TTC549 (cell line): ENCODE measurements around the gene MBP.

Experiments
- FAIRE-seq: peaks from 2 replicates; lab custom pipeline; 2012; peaks lifted over from hg19 to GRCh38; lab: Jason Lieb, UNC

MBP gene

DNA sequence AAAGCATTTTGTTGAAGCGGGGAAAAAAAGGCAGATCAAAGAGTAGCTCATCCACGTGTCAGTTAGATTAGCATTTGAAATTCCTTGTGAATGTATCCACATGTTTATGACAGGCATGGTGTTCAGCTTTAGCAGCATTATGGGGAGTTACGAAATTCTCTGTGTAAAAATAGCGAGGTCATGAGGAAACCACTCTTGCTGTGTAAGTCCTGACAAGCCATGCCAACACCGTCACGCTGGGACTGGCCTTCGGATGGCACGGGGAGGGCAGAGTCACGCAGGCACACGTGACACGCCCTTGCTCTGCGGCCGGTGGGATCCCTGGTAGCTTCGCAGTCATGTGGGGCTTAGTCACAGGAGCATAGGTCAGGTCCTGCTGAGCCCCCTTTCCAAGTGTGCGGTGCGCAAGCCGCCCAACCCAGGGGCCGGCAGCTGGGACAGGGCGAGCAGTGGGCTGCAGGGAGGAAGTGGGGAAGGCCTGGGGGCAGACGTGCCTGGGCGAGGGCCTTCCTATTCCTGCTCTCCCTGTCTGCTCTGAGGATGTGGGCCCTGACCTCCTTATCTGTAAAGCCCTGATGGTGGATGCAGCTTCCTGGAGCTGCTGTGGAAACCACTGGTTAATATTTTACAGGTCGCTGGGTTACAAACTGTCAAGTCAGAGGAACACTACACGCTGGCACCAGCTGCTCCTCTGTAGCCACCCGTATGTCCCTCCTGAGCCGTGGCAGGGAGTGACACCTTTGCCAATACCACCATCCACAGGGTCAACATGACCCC lies 18.0 kb downstream of the MBP start:
- no peak for FAIRE-seq

DNA sequence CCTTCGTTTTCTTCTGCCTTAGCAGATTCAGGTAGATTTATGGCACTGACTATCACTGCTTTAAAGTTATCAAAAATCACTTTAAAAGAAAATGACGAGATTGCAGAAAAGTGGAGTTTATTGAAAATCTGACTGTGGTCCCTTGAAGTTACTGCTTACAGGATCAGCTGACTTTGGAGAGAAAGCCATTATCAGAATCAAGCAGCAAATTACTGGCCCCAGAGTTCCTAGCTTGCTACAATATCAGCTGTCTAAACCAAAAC lies 18.5 kb downstream of the MBP start:
- no peak for FAIRE-seq

DNA sequence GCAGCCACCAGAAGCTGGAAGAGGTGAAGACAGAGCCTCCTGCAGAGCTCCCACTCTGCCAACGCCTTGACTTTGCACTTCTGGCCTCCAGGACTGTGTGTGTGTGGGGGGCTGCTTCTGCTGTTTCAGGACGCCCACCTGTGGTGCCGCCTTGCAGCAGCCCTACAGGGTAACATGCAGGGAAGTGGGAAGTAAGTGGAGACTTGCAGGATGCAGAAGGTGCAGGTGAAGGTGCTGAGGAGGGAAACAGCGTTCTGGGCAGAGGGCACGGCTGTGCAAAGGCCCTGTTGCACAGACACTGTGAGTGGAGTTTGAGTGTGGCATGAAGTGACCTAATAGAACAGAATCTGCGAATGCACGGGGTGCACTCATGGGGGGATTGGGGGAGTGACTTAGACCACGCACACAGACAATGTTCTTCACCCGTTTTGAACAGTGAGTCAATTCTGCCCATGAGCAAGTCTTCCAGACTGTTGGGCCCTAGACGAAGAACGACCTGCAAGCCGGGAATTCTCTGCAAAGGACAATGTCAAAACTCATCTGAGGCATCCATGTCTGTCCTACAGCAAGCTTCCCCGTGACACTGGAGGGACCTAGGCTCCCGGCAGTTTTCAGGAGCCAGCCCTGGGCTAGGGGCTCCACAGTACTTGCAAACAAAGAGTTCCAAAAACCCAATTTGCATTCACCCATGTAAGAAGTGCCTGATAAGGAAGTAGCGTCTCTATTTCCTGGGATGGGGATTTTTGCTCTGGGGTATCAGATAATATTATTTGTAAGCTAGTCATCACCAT lies 19.0 kb downstream of the MBP start:
- FAIRE-seq: no peak

DNA sequence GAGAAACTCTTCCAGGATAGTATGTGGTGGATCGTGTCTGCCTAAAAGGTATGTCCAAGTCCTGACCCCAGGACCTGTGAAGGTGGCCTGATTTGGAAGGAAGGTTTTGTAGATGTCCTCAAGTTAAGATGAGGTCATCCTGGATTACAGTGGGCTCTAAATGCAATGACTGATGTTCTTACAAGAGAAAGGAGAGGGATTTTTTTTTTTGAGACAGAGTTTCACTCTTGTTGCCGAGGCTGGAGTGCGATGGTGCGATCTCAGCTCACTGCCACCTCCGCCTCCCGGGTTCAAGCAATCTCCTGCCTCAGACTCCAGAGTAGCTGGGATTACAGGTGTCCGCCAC lies 19.9 kb downstream of the MBP start:
- FAIRE-seq: no peak

DNA sequence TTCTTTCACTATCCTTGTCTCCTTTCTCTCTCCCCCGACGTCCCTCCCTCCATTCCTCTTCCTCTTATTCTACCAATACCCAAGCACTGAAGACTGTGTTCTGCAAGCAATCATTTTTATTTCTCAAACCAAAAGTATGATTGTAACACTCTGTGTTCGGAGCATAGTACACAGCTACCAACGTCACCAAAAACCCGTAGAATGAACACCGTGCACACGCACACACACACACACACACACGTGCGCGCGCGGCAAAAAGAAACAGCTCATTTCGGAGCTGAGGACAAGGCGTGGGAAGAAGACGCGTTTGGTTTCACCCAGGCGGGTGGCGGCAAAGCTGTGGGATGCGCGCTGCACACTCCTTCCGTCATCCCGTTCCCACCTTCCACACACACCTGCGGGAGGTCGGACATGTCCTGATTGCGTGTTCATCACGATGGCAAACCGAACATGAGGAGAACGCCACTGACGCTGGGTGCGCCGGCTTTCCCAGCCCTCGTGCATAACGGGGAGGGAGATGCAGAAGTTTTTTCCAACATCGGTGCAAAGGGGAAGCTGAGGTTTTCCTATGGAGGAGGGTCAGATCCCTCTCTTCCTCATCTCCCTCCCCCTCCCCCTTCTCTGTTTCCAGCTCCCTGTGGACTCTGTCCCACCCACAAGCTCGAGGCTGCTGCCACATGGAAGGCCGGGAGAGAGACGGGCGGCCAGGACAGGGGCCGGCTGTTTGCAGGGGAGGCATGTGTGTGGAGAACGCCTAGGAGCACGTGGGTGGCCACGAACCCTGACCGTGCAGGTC lies 20.4 kb downstream of the MBP start:
- FAIRE-seq: no peak

DNA sequence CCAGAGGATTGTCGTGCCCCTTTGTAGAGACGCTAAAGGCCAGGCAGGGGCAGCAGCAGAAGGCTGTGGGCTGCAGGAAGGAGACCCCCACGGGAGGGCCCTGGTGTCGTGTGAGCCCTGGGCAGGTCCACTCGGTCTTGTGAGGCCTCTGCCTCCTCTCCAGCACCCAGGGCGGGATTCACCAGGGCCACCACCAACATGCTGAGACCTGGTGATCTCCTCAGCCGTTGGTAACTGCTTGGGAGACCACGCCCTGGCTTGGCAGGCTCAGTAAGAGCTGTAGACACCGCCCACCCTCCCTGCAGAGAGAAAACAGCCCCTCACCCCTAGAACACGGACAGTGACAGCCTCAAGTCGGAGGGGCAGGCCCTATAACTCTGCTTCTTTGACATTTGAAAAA lies 21.1 kb downstream of the MBP start:
- FAIRE-seq: no peak

DNA sequence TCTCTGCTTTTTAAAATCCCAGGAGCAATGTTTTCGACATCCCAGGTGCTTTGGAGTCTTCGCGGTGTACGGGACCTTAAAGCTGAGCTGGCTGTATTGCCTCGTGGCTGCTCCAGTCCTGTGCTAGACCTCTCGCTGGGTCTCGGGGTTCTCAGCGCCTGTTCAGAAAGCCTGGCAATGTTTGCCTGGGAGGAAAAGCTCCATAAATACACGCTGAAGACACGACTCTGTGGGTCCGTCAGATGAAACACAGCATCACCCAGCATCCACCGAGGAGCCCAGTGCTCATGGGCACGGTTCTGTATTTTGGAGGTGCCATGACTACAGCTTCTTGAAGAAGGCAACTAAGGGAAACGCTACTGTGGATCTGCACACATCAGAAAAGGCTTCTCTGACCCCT lies 21.6 kb downstream of the MBP start:
- no peak for FAIRE-seq

DNA sequence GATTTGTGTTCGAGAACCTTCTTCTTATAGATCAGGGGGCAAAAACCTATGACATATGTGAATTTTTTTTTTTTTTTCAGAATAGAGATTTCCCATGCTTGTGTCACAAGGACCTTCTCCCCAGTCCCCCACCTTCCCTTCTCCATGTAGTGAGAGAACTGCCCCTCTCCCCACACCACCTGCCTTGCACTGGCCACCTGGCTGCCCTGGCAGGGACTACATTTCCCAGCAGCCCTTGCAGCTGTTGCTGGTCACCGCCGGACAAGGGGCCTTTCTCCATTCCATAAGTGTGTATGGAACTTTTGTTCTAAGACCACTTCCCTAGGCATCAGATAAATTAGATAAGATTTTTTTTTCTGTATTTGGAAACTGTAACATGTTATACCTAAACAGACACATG lies 22.2 kb downstream of the MBP start:
- FAIRE-seq: no peak

DNA sequence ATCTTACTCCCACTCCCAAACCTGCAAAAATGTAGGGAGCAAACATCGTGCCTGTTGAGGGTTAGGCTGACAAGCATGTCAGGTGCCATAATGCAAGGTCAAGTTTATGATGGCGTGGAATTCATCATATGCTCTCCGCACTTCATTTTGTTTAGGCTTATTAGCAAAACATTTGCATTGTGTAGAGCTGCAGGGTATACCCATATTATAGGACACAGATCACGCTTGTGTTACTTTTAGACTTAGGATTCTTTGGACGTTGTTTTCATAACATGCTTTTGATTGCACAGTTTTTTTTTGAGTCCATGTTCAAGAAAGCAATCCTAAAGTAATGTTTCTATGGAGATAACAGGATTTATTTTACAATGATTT lies 22.9 kb downstream of the MBP start:
- no peak for FAIRE-seq

DNA sequence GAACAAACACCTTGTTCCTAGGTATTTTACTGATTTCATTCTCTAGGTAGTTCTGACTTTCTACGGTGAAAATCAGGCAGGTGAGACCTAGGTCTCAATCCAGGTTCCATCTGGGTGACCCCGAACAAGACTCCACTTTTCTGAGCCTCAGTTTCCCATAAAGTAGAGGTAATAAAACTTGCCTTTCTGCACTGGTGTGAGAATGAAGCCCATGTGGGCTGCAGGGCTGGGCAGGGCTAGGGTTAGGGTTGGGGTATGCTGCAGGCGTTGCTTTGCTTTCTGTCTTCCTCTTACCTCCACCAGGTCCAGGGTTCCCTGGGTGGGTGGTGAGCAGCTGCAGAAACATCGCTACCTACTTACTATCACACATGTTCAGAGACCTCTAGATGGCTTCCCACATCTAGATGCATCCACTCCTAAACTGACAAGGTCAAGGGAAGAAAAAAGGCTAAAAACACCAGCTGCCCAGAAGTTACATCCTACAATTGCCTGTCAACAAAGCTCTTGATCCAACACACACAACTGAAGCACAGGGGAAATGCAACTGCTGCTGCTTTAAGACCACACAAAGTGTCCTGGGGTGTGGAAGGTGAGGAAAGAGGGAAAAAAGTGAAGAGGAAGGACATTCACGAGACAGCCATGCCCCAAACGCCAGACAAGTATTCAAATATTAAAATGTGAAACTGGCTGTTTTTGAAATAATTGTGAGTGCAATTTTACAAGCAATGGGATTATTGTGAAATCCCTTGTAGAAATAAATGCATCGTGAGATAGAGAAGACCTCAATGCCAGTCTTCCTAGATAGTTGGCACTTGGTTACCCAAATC lies 23.5 kb downstream of the MBP start:
- FAIRE-seq: no peak

DNA sequence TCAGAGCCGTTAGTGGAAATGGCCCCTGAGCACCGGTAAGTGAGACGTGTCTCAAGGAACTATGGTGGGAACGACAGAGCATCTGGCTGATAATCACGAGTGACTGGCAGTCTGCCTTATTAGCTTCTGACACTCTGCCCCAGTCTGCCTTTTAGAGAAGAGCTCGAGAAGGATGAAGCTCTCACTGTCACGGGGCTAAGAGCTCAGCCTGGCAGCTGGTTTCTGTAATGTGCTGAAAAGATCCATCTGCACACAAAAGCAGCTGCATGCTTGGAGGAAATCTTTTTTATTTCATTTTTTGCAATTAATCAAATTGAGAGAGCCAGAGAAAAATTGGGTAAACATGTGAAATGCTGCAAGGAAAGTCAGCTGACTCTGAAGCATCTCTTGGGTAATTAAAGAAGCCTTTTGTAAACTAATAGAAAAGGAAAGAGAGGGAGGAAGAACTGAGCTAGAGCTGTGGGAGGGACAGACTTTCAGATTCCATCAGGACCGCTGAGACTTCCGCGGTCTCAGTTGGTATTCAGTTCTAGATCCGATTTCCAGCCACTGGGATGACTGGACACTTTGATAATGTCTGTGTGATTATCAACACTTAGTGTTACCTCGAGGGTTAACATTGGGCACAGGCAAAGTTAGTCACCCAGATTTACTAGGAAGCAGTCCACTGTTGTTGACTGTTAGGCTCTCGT lies 24.4 kb downstream of the MBP start:
- FAIRE-seq: no peak

DNA sequence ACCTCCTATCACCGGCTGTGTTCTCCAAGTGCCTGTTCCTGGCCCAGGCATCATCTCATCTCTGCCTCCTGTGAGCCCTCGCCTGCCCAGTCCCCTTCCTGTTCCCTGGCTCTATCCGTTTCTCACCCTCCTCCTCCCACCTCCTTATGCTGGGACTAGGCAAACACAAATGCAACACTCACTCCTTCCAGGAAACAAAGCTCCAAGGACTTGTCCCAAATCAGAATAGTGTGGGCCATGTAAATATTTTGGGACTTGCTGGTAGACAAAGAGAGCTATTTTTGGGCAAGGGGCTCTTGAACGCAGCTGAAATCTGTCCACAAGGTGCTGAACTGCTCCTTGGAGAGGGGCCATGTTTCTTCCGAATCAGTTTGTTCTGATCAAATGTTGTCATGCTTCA lies 25.3 kb downstream of the MBP start:
- no peak for FAIRE-seq

DNA sequence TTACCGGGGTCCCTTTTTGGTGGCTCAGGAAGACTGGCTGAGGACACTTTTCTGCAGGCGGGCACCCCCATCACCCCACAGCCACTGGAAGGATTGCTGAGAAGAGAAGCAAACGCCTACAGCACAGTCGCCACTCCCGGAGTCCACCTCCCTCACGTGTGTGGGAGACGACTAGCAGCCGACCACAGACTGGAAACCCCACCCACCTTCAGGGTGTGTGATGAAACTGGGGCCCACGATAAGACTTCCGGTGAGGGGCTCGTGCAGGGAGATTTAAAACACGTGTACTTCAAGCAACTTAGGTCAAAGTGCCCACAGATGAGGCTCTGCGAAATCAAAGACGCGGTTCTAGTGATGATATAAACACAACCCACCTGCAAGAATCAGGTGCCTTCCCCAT lies 26.3 kb downstream of the MBP start:
- FAIRE-seq: no peak

DNA sequence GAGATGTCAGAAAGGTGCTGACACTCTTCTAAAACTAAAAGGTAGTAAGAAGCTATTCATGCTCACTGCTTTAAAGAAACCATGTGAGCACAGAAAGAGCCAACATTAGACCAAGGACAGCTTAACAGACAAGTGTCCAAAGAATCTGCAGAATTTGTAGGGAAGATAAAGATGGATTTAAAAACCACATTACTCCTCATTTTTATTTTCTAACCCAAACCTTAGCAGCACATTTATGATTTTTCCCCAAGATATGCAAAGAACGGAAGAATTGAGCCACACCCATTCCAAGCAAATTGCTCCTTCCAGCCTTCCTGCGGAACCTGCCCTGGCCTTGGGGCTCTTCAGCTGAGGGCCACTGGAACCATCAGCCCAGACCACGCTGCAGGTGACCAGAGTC lies 26.9 kb downstream of the MBP start:
- no peak for FAIRE-seq

DNA sequence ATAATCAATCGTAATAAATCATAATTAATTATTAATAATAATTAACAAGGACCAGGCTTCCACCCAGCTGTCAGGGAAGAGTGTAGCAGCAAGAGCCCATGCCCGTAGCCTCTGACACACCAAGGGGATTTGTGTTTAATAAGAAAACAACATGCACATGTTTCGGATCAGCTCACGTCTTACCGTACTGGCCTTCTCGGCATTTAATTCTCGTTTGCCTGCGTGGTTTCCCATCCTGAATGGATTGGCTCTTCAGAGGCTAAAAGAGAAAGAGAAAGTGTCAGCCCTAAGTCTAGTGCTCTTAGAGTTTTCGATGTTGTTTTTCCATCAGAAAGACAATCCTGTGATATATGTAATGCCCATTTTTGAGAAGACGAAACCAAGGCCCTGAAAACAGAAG lies 27.6 kb downstream of the MBP start:
- FAIRE-seq: no peak

DNA sequence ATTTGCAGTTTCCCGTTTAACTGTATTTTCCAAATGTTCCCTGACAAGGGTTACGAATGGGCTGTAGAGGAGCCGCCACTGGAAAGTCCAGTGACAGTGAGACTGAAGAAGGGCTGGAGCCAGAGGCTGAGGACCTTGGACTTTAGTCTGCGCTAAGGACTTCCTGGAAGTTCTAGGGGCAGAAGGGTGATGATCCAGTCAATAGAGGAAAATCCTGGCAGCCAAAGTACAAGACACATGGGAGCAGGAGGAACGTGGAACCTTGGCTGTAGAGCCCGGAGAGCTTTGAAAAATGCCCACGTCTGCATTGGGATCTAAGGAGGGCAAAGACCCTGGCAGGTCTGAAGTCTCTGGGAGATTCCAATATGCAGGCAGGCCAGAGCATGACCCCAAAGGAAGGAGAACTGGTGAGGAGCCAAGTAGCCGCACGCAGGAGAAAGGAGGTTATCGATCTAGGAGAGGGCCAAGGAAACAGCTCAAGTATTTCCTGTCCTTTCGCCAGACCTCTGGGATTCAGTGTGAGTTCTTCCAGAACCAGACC lies 28.5 kb downstream of the MBP start:
- no peak for FAIRE-seq

DNA sequence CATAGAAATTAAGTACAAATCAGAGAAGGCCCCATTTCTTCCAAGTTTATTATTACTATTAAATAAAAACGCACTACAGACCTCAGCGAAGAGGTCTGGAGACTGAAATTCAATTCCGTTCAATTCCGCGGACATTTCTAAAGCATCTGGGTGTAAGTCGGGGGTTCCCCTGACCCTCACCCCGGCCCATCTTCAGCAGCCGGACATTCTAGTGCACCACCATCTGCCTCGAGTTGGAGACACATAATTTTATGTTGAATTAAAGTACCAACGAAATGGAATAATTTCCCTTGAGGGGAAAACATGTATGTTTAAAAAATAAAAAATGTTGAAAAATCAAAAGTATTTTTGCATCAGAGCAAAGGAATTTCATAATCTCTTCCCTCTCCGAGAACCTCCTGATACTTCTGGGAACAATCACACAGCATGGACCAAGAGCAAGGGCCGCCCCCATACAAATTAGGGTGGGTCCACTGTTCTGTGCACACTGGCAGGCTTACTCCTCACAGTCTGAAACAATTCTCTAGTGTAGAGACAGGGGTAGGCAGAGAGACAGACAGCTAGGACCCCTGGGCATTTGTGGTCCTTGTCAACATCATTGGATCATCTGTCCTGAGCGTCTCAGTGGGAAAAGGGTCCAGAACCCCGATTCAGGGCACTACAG lies 29.3 kb downstream of the MBP start:
- no peak for FAIRE-seq

DNA sequence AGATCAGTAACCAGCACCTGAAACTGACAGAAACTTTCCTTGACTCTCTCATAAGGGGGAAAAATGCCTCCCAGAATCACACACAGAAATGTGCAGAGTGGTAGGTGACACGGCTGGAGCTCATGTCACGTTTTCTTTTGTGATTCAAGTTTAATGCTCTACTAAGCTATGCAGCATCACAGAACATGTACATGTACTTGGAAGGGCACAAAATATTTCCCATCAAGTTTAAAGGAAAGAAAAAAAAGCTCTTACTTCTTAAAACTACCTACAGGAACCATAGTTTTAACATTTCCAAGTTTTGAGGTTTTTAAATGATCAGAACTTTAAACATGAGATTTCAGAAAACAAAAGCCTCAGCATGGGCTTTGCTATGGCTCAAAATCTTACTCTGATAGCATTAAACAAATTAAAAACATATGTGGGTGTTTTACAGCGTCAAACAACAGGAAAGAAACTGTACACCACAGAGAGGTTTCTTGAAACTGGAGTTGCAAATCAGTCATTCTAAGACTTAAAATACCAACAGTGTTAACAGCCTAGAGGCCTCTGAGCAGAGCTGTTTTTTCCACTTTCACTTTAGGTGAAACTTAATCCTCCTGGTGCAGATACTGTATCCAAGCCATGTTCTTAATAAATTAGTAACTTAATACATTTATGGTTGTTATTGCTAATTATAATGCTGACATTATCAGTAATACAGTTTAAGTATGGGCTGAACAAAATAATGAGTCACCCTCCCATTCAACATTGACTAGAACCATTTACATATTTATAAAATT lies 30.1 kb downstream of the MBP start:
- no peak for FAIRE-seq

DNA sequence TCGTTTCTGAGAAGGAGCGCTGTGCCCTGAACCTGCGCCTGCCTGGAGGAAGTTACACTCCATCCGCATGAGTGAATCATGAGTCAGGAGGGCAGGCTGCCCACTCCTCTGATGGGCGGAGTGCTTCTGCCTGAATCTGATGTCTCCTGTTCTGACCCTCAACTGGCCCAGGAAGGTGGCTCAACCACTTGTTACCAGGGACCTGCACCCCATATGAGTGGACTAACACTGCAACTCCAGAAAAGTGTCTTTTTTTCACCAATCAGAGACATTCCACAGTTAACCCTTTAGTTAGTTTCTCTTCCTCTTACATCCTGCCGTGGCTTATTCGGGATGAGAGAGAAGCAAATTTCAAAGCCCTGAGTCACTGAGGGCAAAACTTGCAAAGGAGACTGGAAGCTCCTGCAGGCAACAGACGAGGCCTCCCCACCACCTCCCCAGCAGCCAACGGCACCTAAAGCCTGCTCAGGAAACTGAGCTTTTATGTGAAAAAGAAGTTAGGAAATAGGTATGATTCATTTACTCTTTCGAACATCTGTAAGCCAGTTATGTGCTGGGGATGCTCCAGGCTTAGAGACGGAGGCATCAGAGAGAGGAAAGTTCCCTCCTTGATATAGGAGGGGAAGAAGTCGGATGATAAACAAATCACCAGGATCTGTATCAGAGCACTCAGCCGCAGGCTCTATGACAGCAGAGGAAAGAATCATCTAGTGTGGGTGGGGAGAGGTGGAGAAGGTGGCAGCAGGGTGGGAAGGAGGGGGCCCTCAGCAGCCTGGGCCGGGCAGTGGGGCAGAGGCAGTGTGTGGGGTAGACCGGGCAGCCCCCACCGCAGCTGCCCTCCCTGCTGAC lies 30.9 kb downstream of the MBP start:
- no peak for FAIRE-seq
